ENCODE measurements around the gene LAT. TPM values are rescaled to one million over a fixed set of nuclear protein-coding genes. Genes with fewer than 3 reads are reported as not detected.

Gene LAT
- polyA plus RNA-seq, 1 of the 3 experiments (the other 2 are of a cell fraction) = 8.0 TPM

DNA sequence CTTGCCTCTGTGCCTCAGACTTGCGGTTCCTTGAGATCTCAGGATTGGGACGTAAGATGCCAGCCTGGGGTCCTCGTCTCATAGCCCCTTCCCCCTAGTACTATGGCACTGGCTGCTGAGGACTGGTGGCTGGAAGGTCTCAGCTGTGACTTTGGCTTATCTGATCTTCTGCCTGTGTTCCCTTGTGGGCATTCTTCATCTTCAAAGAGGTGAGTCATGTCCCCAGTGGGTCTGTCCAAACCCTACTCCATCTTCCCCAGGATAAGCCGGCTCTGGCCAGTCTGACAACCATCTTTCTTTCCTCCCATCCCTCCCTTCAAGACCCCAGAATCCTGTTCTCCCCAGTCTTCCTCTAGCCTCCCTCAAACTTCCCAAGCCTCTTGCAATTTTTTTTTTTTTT lies 49.5 kb upstream of the LAT start:
- no peak overlapping the region for H3K27ac ChIP-seq (ENCODE audit: low read depth in 2 of 2, low read length in 1 of 2)
- H4K20me1 ChIP-seq (ENCODE audit: insufficient read depth) = no peaks in the 10 kb centered on the region
- no peaks in the 10 kb centered on the region for H3K27me3 ChIP-seq (ENCODE audit: insufficient read depth)
- WGBS (ENCODE audit: low lambda C conversion rate) = 90% methylated on average over 3 of the region's 4 CpGs
- DNase-seq = no peak
- H3K9me3 ChIP-seq = no peaks in the 10 kb centered on the region
- TF ChIP-seq REST (IDR thresholded peaks at IDR 0.05; ENCODE audit: low read depth, low read length) (no peak), RXRA (IDR thresholded peaks at IDR 0.05; ENCODE audit: borderline replicate concordance, low read depth) (no peak), NRF1 (IDR thresholded peaks at IDR 0.05; ENCODE audit: low read depth, low read length) (no peak), MEF2A (IDR thresholded peaks at IDR 0.05; ENCODE audit: borderline replicate concordance, low read depth) (no peak), TCF12 (IDR thresholded peaks at IDR 0.05) (no peak), FOXJ3 (CRISPR knock-in tag; IDR thresholded peaks at IDR 0.05) (no peak), CHD2 (IDR thresholded peaks at IDR 0.05; ENCODE audit: low read length, partially characterized antibody) (no peak), SIN3A (IDR thresholded peaks at IDR 0.05; ENCODE audit: borderline replicate concordance, low read depth, low read length) (no peak), ELF1 (IDR thresholded peaks at IDR 0.05) (no peak), SMC3 (IDR thresholded peaks at IDR 0.05; ENCODE audit: low read depth, low read length) (no peak), PBX3 (IDR thresholded peaks at IDR 0.05) (no peak), EP300 (IDR thresholded peaks at IDR 0.05; ENCODE audit: borderline replicate concordance in 1 of 2, low read depth in 1 of 2, low read length in 1 of 2) (no peak), RAD21 (IDR thresholded peaks at IDR 0.05; ENCODE audit: low read length) (no peak), TAF1 (IDR thresholded peaks at IDR 0.05; ENCODE audit: borderline replicate concordance, low read depth, low read length) (no peak), GATA2 (CRISPR knock-in tag; IDR thresholded peaks at IDR 0.05) (no peak), RCOR1 (IDR thresholded peaks at IDR 0.05; ENCODE audit: low read length) (no peak), POLR2AphosphoS5 (IDR thresholded peaks at IDR 0.05; ENCODE audit: low read depth, low read length) (no peak), RFX5 (IDR thresholded peaks at IDR 0.05; ENCODE audit: low read length) (no peak)
- TF ChIP-seq, protein P1, sequence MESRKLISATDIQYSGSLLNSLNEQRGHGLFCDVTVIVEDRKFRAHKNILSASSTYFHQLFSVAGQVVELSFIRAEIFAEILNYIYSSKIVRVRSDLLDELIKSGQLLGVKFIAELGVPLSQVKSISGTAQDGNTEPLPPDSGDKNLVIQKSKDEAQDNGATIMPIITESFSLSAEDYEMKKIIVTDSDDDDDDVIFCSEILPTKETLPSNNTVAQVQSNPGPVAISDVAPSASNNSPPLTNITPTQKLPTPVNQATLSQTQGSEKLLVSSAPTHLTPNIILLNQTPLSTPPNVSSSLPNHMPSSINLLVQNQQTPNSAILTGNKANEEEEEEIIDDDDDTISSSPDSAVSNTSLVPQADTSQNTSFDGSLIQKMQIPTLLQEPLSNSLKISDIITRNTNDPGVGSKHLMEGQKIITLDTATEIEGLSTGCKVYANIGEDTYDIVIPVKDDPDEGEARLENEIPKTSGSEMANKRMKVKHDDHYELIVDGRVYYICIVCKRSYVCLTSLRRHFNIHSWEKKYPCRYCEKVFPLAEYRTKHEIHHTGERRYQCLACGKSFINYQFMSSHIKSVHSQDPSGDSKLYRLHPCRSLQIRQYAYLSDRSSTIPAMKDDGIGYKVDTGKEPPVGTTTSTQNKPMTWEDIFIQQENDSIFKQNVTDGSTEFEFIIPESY (IDR thresholded peaks at IDR 0.05; ENCODE audit: borderline replicate concordance, low read depth) = no peak
- TF ChIP-seq, protein P2, sequence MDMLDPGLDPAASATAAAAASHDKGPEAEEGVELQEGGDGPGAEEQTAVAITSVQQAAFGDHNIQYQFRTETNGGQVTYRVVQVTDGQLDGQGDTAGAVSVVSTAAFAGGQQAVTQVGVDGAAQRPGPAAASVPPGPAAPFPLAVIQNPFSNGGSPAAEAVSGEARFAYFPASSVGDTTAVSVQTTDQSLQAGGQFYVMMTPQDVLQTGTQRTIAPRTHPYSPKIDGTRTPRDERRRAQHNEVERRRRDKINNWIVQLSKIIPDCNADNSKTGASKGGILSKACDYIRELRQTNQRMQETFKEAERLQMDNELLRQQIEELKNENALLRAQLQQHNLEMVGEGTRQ (IDR thresholded peaks at IDR 0.05; ENCODE audit: borderline replicate concordance, low read depth, low read length) = no peak
- no peak overlapping the region for H3K9ac ChIP-seq
- no peaks in the 10 kb centered on the region for H3F3A ChIP-seq (replicated peaks; ENCODE audit: insufficient read depth)
- POLR2A ChIA-PET = no interaction called here
- no peaks in the 10 kb centered on the region for H3K36me3 ChIP-seq (replicated peaks in 1 of 2; ENCODE audit: control insufficient read depth in 1 of 2, insufficient read depth in 2 of 2, low read length in 1 of 2)
- no peak overlapping the region for H2AFZ ChIP-seq (ENCODE audit: low read depth)
- no peaks in the 10 kb centered on the region for H3K4me1 ChIP-seq (ENCODE audit: control insufficient read depth in 1 of 2, insufficient read depth in 2 of 2, low read depth in 1 of 2, low read length in 1 of 2)
- no peaks in the 10 kb centered on the region for H3K9me2 ChIP-seq
- CTCF ChIA-PET = interaction anchor here (1.8 kb wide), 1 partner anchor 10 kb away, joined by 5 read pairs; no protein-coding TSS in a partner anchor
- no peak overlapping the region for H3K4me3 ChIP-seq (ENCODE audit: low read depth in 2 of 2, low read length in 1 of 2)
- H3K4me2 ChIP-seq = no peak overlapping the region
- H3K79me2 ChIP-seq (ENCODE audit: insufficient read depth) = no peaks in the 10 kb centered on the region
